Suprapubic skin (tissue), 4 donors: Measurements from ENCODE around the gene FOSL1.

Source experiments
- POLR2A ChIP-seq, 2 donors: fragments of 450-650 bp; IDR thresholded peaks; one replicate each; pipeline ENCODE4 v1.6.1; 2017; ENCODE audit warnings: antibody characterized with exemption in 2 of 2, mild to moderate bottlenecking in 2 of 2, moderate library complexity in 2 of 2
- POLR2AphosphoS5 ChIP-seq, 3 donors: sonication (generic); formaldehyde crosslinking; IDR thresholded peaks; one replicate each; pipeline ENCODE4 v1.6.1; 2017; ENCODE audit warnings: antibody characterized with exemption in 3 of 3
- TF ChIP-seq, protein P1 (sequence below), 2 donors: fragments of 200-600 bp in 1 of 2; fragments of 450-650 bp in 1 of 2; sonication (generic) in 1 of 2; IDR thresholded peaks; one replicate each; pipeline ENCODE4 v1.5.1; 2016 to 2019; ENCODE audit warnings: antibody characterized with exemption in 2 of 2, mild to moderate bottlenecking in 1 of 2, moderate library complexity in 1 of 2

DNA sequence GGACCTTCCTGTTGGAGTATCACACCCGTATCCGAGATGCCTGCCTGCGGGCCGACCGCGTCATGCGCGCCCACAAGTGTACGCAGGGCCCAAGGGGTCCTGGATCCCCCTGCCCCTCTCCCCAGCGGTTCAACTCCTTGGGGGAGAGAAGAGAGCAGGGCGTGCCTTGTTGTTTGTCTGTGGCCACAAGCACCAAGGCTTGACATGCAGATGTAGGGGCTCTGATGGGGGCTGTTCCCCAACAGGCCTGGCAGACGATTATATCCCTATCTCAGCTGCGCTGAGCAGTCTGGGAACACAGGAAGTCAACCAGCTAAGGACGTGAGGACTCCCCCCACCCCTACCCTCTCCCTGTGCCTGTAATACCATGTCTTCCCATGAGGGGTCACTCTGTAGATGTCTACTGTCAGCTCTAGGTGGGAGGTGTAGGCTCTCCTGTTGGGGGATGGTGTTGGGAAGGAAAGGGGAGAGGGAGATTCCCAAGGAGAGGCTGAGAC, 49.1 kb downstream of the FOSL1 start:
- no peak for TF ChIP-seq POLR2A (IDR thresholded peaks at IDR 0.05)
- TF ChIP-seq, protein P1, sequence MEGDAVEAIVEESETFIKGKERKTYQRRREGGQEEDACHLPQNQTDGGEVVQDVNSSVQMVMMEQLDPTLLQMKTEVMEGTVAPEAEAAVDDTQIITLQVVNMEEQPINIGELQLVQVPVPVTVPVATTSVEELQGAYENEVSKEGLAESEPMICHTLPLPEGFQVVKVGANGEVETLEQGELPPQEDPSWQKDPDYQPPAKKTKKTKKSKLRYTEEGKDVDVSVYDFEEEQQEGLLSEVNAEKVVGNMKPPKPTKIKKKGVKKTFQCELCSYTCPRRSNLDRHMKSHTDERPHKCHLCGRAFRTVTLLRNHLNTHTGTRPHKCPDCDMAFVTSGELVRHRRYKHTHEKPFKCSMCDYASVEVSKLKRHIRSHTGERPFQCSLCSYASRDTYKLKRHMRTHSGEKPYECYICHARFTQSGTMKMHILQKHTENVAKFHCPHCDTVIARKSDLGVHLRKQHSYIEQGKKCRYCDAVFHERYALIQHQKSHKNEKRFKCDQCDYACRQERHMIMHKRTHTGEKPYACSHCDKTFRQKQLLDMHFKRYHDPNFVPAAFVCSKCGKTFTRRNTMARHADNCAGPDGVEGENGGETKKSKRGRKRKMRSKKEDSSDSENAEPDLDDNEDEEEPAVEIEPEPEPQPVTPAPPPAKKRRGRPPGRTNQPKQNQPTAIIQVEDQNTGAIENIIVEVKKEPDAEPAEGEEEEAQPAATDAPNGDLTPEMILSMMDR (IDR thresholded peaks at IDR 0.05), result peak in 1 of 2 donors; percentile 37
- no peak for TF ChIP-seq POLR2AphosphoS5 (IDR thresholded peaks at IDR 0.05)
